NCI-H2171 (cell line): ENCODE results near the gene SDK2.
"Not testable (repeated sequence)": the region's sequence is repeated elsewhere in the genome, so short reads cannot be mapped to it uniquely, and the experiment has no call there.

Source experiments
- DNase-seq: peaks from one replicate; lab custom pipeline; 2025; lab: John Stamatoyannopoulos, UW

SDK2 gene

GRCh38 chr17:73390221-73390620 is 254.0 kb downstream of the SDK2 start:
- no peak for DNase-seq

GRCh38 chr17:73389411-73389810 is 254.8 kb downstream of the SDK2 start:
- DNase-seq, result no peak

- DNase-seq, result no peak
These were observed 255.7 kb downstream of the SDK2 start for GRCh38 chr17:73388578-73388905.

GRCh38 chr17:73387746-73388577 is 256.3 kb downstream of the SDK2 start:
- no peak for DNase-seq

GRCh38 chr17:73386561-73386960 is 257.7 kb downstream of the SDK2 start:
- DNase-seq, result no peak

- no peak for DNase-seq
These were observed 259.3 kb downstream of the SDK2 start for GRCh38 chr17:73384926-73385325.

GRCh38 chr17:73380439-73381106 is 263.7 kb downstream of the SDK2 start:
- no peak for DNase-seq

GRCh38 chr17:73379826-73380225 is 264.4 kb downstream of the SDK2 start:
- DNase-seq, result no peak

- no peak for DNase-seq
These were observed 265.2 kb downstream of the SDK2 start for GRCh38 chr17:73378974-73379470.

- DNase-seq, result no peak
These were observed 267.6 kb downstream of the SDK2 start for GRCh38 chr17:73376636-73377035.

GRCh38 chr17:73376152-73376551 is 268.1 kb downstream of the SDK2 start:
- DNase-seq, result no peak

GRCh38 chr17:73371836-73372235 is 272.4 kb downstream of the SDK2 start:
- DNase-seq, result no peak

GRCh38 chr17:73371285-73371684 is 273.0 kb downstream of the SDK2 start:
- DNase-seq, result no peak

GRCh38 chr17:73369817-73370490 is 274.3 kb downstream of the SDK2 start:
- not testable (repeated sequence) for DNase-seq

- DNase-seq, result no peak
These were observed 275.1 kb downstream of the SDK2 start for GRCh38 chr17:73369111-73369521.

- no peak for DNase-seq
These were observed 276.1 kb downstream of the SDK2 start for GRCh38 chr17:73368085-73368631.

GRCh38 chr17:73365906-73366623 is 278.2 kb downstream of the SDK2 start:
- no peak for DNase-seq

GRCh38 chr17:73365301-73365874 is 278.9 kb downstream of the SDK2 start:
- no peak for DNase-seq

- DNase-seq, result no peak
These were observed 280.1 kb downstream of the SDK2 start for GRCh38 chr17:73364155-73364522.

GRCh38 chr17:73363442-73364154 is 280.6 kb downstream of the SDK2 start:
- DNase-seq, result no peak

- no peak for DNase-seq
These were observed 281.5 kb downstream of the SDK2 start for GRCh38 chr17:73362697-73363096.
